ENCODE results near the gene PCSK5. TPM values are rescaled to one million over a fixed set of nuclear protein-coding genes. Genes with fewer than 3 reads are reported as not detected.

Gene PCSK5
- total and polyA plus RNA-seq, 5 donors, result 2.6 to 7.6 (median 5.6) TPM

DNA sequence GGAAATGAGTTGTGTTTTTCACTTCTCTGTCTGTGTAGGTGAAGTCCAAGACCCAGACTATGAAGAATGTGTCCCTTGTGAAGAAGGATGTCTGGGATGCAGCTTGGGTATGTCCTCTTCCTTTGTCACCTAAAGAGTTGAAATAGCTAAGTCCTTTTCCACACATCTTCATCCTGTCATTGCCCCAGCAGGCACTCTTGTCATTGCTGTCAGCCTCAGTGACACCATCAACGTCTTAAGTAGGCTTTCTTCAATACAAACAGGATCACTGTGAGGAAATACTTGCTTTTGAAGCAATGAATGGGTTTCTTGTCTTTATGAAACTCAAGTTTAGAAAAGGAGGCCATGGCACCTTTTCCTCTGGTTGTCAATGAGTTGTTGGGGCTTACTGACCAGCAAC lies 350.1 kb downstream of the PCSK5 start:
- intact Hi-C loops (cut with DNase I), result no loop called here
- no peak for DNase-seq

GRCh38 chr9:76245518-76245917 lies 355.0 kb downstream of the PCSK5 start:
- Histone ChIP-seq H3K27ac (ENCODE audit: low read length) (no peak overlapping the region), H3K27me3 (ENCODE audit: control insufficient read depth, insufficient read depth) (no peaks in the 10 kb centered on the region), H3K4me3 (ENCODE audit: low read length) (no peak overlapping the region), H3K4me1 (ENCODE audit: control insufficient read depth, insufficient read depth, low read length) (no peaks in the 10 kb centered on the region), H3K9me3 (ENCODE audit: control insufficient read depth, low read length) (no peaks in the 10 kb centered on the region)
- 62% methylated on average over 1 of the region's 1 CpG for WGBS
- ATAC-seq, result no peak
- intact Hi-C loops (cut with DNase I), result no loop called here
- DNase-seq, result no peak

More for the DNA sequence above, 350.1 kb downstream of the PCSK5 start:
- WGBS, result 71% methylated on average over 1 of the region's 1 CpG
- Histone ChIP-seq H3K9me3 (ENCODE audit: control insufficient read depth, low read length) (no peaks in the 10 kb centered on the region), H3K4me3 (ENCODE audit: low read length) (no peak overlapping the region), H3K4me1 (ENCODE audit: control insufficient read depth, insufficient read depth, low read length) (no peaks in the 10 kb centered on the region), H3K27ac (ENCODE audit: low read length) (no peak overlapping the region), H3K27me3 (ENCODE audit: control insufficient read depth, insufficient read depth) (no peaks in the 10 kb centered on the region)
- ATAC-seq, result no peak

- Histone ChIP-seq H3K4me3 (ENCODE audit: low read length) (no peak overlapping the region), H3K4me1 (ENCODE audit: control insufficient read depth, insufficient read depth, low read length) (no peaks in the 10 kb centered on the region), H3K9me3 (ENCODE audit: control insufficient read depth, low read length) (no peaks in the 10 kb centered on the region), H3K27me3 (ENCODE audit: control insufficient read depth, insufficient read depth) (no peaks in the 10 kb centered on the region), H3K27ac (ENCODE audit: low read length) (no peak overlapping the region)
- DNase-seq (no peak), ATAC-seq (no peak)
- intact Hi-C loops (cut with DNase I), result no loop called here
- WGBS, result 96% methylated on average over 9 of the region's 9 CpGs
Measured at GRCh38 chr9:76246680-76247079, 356.2 kb downstream of the PCSK5 start.

GRCh38 chr9:76247426-76247825 lies 357.0 kb downstream of the PCSK5 start:
- Histone ChIP-seq H3K27me3 (ENCODE audit: control insufficient read depth, insufficient read depth) (no peaks in the 10 kb centered on the region), H3K9me3 (ENCODE audit: control insufficient read depth, low read length) (no peaks in the 10 kb centered on the region), H3K4me1 (ENCODE audit: control insufficient read depth, insufficient read depth, low read length) (no peaks in the 10 kb centered on the region), H3K4me3 (ENCODE audit: low read length) (no peak overlapping the region), H3K27ac (ENCODE audit: low read length) (no peak overlapping the region)
- DNase-seq (no peak), ATAC-seq (no peak)
- 88% methylated on average over 2 of the region's 2 CpGs for WGBS
- intact Hi-C loops (cut with DNase I), result no loop called here

DNA sequence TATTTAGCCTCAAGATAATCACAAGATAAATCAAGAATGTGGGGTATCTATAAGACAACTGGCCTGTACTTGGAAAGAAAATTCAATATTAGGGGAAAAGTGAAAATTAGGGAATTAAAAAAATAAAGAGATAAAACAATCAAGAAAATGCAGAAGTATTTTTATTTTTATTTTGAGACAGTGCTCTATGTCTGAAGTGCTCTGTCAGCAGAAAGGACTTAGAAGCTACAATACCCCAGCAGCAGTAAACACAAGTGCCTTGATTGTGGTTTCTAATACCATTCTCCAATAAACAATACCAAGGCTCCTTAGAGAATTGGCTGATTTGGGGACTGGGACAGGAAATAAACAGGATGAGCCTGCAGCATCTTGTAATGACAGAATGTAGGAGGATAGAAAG lies 358.8 kb downstream of the PCSK5 start:
- H3K9me3 ChIP-seq (ENCODE audit: control insufficient read depth, low read length), result no peaks in the 10 kb centered on the region
- no peaks in the 10 kb centered on the region for H3K4me1 ChIP-seq (ENCODE audit: control insufficient read depth, insufficient read depth, low read length)
- no peak for DNase-seq
- H3K27ac ChIP-seq (ENCODE audit: low read length), result no peak overlapping the region
- no peak overlapping the region for H3K4me3 ChIP-seq (ENCODE audit: low read length)
- no peak for ATAC-seq
- intact Hi-C loops (cut with DNase I), result no loop called here
- no peaks in the 10 kb centered on the region for H3K27me3 ChIP-seq (ENCODE audit: control insufficient read depth, insufficient read depth)

DNA sequence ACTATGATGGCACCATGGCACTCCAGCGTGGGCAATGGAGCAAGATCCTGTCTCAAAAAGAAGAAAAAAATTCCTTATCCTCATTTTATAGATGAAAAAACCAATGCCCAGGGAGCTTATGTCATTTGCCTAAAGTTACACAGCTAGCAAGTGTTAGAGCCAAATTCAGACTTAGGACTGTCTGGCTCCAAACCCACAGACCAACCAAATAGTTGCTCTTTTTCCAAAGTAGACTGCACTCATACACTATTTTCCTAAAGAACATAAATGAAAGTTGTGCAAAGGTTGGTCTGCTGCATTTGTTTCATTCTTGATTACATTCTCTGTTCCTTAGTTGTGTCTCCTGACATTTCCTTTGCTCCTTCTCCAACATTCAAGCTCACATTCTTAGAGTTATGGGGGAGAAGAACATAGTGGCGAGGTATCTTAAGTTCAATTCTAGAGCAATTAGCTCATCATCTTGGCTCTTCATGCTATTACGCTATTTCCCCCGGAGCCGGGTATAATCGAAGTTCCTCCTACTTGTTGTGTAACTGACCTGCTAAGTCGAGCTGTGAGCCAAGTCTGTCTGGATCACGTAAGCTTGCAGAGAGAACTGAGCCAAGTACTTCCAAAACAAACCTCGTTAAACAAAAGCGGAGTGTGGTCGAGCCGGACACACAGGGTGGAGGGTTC lies 365.4 kb downstream of the PCSK5 start:
- DNase-seq, result peak; percentile 73 to 84 (median 74)

GRCh38 chr9:76257311-76257710 lies 366.8 kb downstream of the PCSK5 start:
- ATAC-seq (peak; percentile 24 to 34), DNase-seq (peak; percentile 33 to 81 (median 70))
- no peaks in the 10 kb centered on the region for H3K27me3 ChIP-seq (ENCODE audit: control insufficient read depth, insufficient read depth)
- intact Hi-C loops (cut with DNase I), result no loop called here
- no peak overlapping the region for H3K27ac ChIP-seq (ENCODE audit: low read length)
- no peaks in the 10 kb centered on the region for H3K9me3 ChIP-seq (ENCODE audit: control insufficient read depth, low read length)
- H3K4me1 ChIP-seq (ENCODE audit: control insufficient read depth, insufficient read depth, low read length), result peaks cover 2% of the 10 kb centered on the region
- 44% methylated on average over 7 of the region's 7 CpGs for WGBS
- no peak overlapping the region for H3K4me3 ChIP-seq (ENCODE audit: low read length)

More for the DNA sequence above, 365.4 kb downstream of the PCSK5 start:
- Histone ChIP-seq H3K27me3 (ENCODE audit: control insufficient read depth, insufficient read depth) (no peaks in the 10 kb centered on the region), H3K27ac (ENCODE audit: low read length) (no peak overlapping the region), H3K4me1 (ENCODE audit: control insufficient read depth, insufficient read depth, low read length) (peaks cover 2% of the 10 kb centered on the region), H3K9me3 (ENCODE audit: control insufficient read depth, low read length) (no peaks in the 10 kb centered on the region), H3K4me3 (ENCODE audit: low read length) (no peak overlapping the region)
- ATAC-seq, result peak; percentile 94 to 95
- 26% methylated on average over 12 of the region's 12 CpGs for WGBS
- intact Hi-C loops (cut with DNase I), result no loop called here

DNA sequence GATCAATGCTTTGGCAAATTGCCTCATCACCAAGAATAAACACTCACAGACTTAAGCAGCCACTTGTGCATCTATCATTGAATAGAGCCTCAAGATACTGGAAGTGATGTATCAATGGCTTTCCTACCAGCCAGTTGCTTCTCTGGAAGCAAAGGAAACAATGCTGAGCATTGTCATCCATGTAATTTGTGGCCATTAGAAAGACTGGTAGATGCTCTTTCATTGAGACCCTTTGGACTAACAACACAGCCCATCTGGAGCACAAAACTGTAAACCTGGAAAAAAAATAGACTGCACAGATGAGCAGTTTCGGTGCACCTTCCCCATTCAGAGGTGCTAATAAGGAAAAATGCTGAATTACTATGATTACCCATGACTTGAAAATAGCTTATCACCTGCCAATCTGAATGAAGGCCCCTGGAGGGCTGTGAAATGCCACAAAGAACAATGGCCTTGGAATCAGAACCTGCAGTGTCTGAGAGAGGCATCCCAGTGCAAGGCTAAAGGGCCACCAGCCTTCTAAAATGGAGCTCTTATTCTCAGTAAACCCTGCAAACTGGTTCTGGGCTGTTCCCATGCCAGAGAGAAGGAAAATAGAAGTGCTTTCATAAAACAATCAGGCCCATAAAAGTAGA lies 376.3 kb downstream of the PCSK5 start:
- H3K4me3 ChIP-seq (ENCODE audit: low read length), result no peak overlapping the region
- H3K27me3 ChIP-seq (ENCODE audit: control insufficient read depth, insufficient read depth), result no peaks in the 10 kb centered on the region
- ATAC-seq (no peak), DNase-seq (no peak)
- no peaks in the 10 kb centered on the region for H3K4me1 ChIP-seq (ENCODE audit: control insufficient read depth, insufficient read depth, low read length)
- H3K9me3 ChIP-seq (ENCODE audit: control insufficient read depth, low read length), result no peaks in the 10 kb centered on the region
- 96% methylated on average over 1 of the region's 1 CpG for WGBS
- no peak overlapping the region for H3K27ac ChIP-seq (ENCODE audit: low read length)
- intact Hi-C loops (cut with DNase I), result no loop called here

GRCh38 chr9:76267284-76267652 lies 376.8 kb downstream of the PCSK5 start:
- intact Hi-C loops (cut with DNase I), result no loop called here
- ATAC-seq (no peak), DNase-seq (no peak)
- Histone ChIP-seq H3K27ac (ENCODE audit: low read length) (no peak overlapping the region), H3K9me3 (ENCODE audit: control insufficient read depth, low read length) (no peaks in the 10 kb centered on the region), H3K4me3 (ENCODE audit: low read length) (no peak overlapping the region), H3K4me1 (ENCODE audit: control insufficient read depth, insufficient read depth, low read length) (no peaks in the 10 kb centered on the region), H3K27me3 (ENCODE audit: control insufficient read depth, insufficient read depth) (no peaks in the 10 kb centered on the region)
- WGBS, result 62% methylated on average over 3 of the region's 3 CpGs

- DNase-seq (no peak), ATAC-seq (no peak)
- Histone ChIP-seq H3K27ac (ENCODE audit: low read length) (no peak overlapping the region), H3K9me3 (ENCODE audit: control insufficient read depth, low read length) (no peaks in the 10 kb centered on the region), H3K4me1 (ENCODE audit: control insufficient read depth, insufficient read depth, low read length) (no peaks in the 10 kb centered on the region), H3K27me3 (ENCODE audit: control insufficient read depth, insufficient read depth) (no peaks in the 10 kb centered on the region), H3K4me3 (ENCODE audit: low read length) (no peak overlapping the region)
- intact Hi-C loops (cut with DNase I), result no loop called here
- WGBS, result 28% methylated on average over 2 of the region's 2 CpGs
Measured at GRCh38 chr9:76269789-76270188, 379.3 kb downstream of the PCSK5 start.

GRCh38 chr9:76271755-76272154 lies 381.3 kb downstream of the PCSK5 start:
- Histone ChIP-seq H3K9me3 (ENCODE audit: control insufficient read depth, low read length) (no peaks in the 10 kb centered on the region), H3K4me3 (ENCODE audit: low read length) (no peak overlapping the region), H3K4me1 (ENCODE audit: control insufficient read depth, insufficient read depth, low read length) (no peaks in the 10 kb centered on the region), H3K27ac (ENCODE audit: low read length) (no peak overlapping the region), H3K27me3 (ENCODE audit: control insufficient read depth, insufficient read depth) (no peaks in the 10 kb centered on the region)
- intact Hi-C loops (cut with DNase I), result no loop called here
- DNase-seq (no peak), ATAC-seq (no peak)
- 89% methylated on average over 1 of the region's 1 CpG for WGBS

Measured in right cardiac atrium (tissue), 5 donors.